Bladder microvascular endothelial cell (primary cell): ENCODE data around the gene TAF3. TPM values are rescaled to one million over a fixed set of nuclear protein-coding genes. Genes with fewer than 3 reads are reported as not detected.

Source experiments
- total RNA-seq: library from RNA; depleted of rRNA; stranded (reverse); fragments of >200 nt; gene quantifications from 2 replicates; pipeline ENCODE4 v1.2.3, GENCODE V29; 2014

TAF3 gene
- 1.1 and 2.1 TPM in 2 replicates for total RNA-seq

GRCh38 chr10:7818295-7819120, at the start of gene TAF3:
Gene TAF3 (plus strand): TSS chr10:7818505. CDS start chr10:7818710, 205 bp downstream.

GRCh38 chr10:7787857-7788638, 30.3 kb upstream of the TAF3 start, which contains the start of the genes ATP5F1C and KIN:
Gene ATP5F1C (plus strand): TSS chr10:7788177. CDS start chr10:7788208, 31 bp downstream.
Gene KIN (minus strand): TSS chr10:7787993. CDS start chr10:7787933, 60 bp downstream.

GRCh38 chr10:8054494-8055407, 236.4 kb downstream of the TAF3 start, which contains the start of gene GATA3:
Gene GATA3 (plus strand): TSS chr10:8054688. CDS start chr10:8055656, 968 bp downstream.

Other genes starting within 250 kb of the TAF3 start
- 1.8 and 2.6 TPM in 2 replicates for gene ITIH5, start 151.5 kb upstream of the TAF3 start, total RNA-seq
- not detected in 2 replicates for gene ITIH2, start 115.2 kb upstream of the TAF3 start, total RNA-seq
- gene KIN, start 30.5 kb upstream of the TAF3 start, total RNA-seq: 3.2 and 6.1 TPM in 2 replicates
- gene ATP5F1C, start 30.3 kb upstream of the TAF3 start, total RNA-seq: 234 and 238 TPM in 2 replicates
- 0.13 and 0.16 TPM in 2 replicates for gene GATA3, start 236.2 kb downstream of the TAF3 start, total RNA-seq